CD4-positive, alpha-beta T cell treated with Interleukin-15 for 1 hour (primary cell): ENCODE results near the gene SGCG.

ENCODE experiments used
- DNase-seq: peaks from one replicate; pipeline ENCODE4 v3.0.0-alpha.2; 2020

SGCG gene

GRCh38 chr13:23344931-23345595, 164.3 kb downstream of the SGCG start:
- DNase-seq, result no peak

- no peak for DNase-seq
Measured at GRCh38 chr13:23347601-23348000, 166.8 kb downstream of the SGCG start.

GRCh38 chr13:23348262-23349127, 167.7 kb downstream of the SGCG start:
- no peak for DNase-seq

- no peak for DNase-seq
Measured at GRCh38 chr13:23349161-23349897, 168.6 kb downstream of the SGCG start.

GRCh38 chr13:23350009-23350408, 169.2 kb downstream of the SGCG start:
- DNase-seq, result no peak

- DNase-seq, result no peak
Measured at GRCh38 chr13:23352161-23352560, 171.4 kb downstream of the SGCG start.

- DNase-seq, result no peak
Measured at GRCh38 chr13:23354520-23354919, 173.7 kb downstream of the SGCG start.

- no peak for DNase-seq
Measured at GRCh38 chr13:23356368-23356767, 175.6 kb downstream of the SGCG start.

GRCh38 chr13:23357349-23357748, 176.6 kb downstream of the SGCG start:
- DNase-seq, result no peak

GRCh38 chr13:23359882-23360281, 179.1 kb downstream of the SGCG start:
- no peak for DNase-seq

- no peak for DNase-seq
Measured at GRCh38 chr13:23365652-23366051, 184.9 kb downstream of the SGCG start.

GRCh38 chr13:23367907-23368306, 187.1 kb downstream of the SGCG start:
- DNase-seq, result no peak

- no peak for DNase-seq
Measured at GRCh38 chr13:23372264-23372906, 191.6 kb downstream of the SGCG start.
